ENCODE results near the gene MED22. TPM values are rescaled to one million over a fixed set of nuclear protein-coding genes. Genes with fewer than 3 reads are reported as not detected.

Gene MED22
- polyA plus RNA-seq, 1 donor (not counting 4 experiments of a cell fraction or from before 2014, with no cell fraction given), result 15.9 TPM

DNA sequence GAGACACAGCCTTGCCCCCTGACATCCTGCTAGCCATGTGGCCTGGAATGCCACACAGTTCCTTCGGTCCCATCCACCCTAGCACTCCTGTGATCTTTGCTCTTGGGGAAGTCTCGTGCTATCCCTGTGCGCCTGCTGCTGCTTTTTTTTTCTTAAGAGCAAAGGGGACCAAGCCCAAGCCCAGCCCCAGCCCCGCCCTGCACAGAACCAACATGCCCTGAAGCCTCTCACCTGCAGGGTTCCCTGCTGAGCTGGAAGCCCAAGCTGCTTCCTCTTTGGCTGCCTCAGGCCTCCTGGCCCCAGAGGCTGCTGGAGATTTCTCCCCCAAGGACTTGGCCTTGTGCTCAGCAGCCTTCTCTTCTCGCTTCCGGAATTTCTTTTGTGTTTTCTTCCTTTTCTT is 13.8 kb downstream of the MED22 start:
- Histone ChIP-seq H3K9me1 (ENCODE audit: control insufficient read depth, extremely low read depth, insufficient read depth, low read length) (no peaks in the 10 kb centered on the region), H3K27me3 (ENCODE audit: control insufficient read depth, extremely low read depth, insufficient read depth, low read length) (no peaks in the 10 kb centered on the region), H3K4me1 (ENCODE audit: control insufficient read depth, extremely low read depth, insufficient read depth, low read length) (peaks cover 18% of the 10 kb centered on the region), H3K27ac (ENCODE audit: control insufficient read depth, insufficient read depth, low read length) (peak overlapping the region; percentile 28), H3K9me3 (ENCODE audit: control insufficient read depth, low read depth, low read length) (no peaks in the 10 kb centered on the region), H3K9ac (ENCODE audit: control insufficient read depth, extremely low read depth, insufficient read depth, low read length) (no peak overlapping the region), H3K4me2 (ENCODE audit: control insufficient read depth, extremely low read depth, insufficient read depth, low read depth, low read length) (peak overlapping the region; percentile 96), H4K20me1 (ENCODE audit: control insufficient read depth, extremely low read depth, insufficient read depth, low read length) (no peaks in the 10 kb centered on the region), H3K36me3 (ENCODE audit: control insufficient read depth in 2 of 2, extremely low read depth in 1 of 2, insufficient read depth in 2 of 2, low read length in 2 of 2) (peaks cover 24 to 31% of the 10 kb centered on the region in 2 experiments), H3K4me3 (ENCODE audit: control insufficient read depth in 2 of 3, extremely low read depth in 1 of 3, insufficient read depth in 2 of 3, low read depth in 1 of 3, low read length in 3 of 3) (no peak overlapping the region), H3K79me2 (ENCODE audit: control insufficient read depth, insufficient read depth, low read length) (peaks cover 39% of the 10 kb centered on the region), H2AFZ (ENCODE audit: control insufficient read depth, low read length) (no peak overlapping the region)
- TF ChIP-seq, protein P1, sequence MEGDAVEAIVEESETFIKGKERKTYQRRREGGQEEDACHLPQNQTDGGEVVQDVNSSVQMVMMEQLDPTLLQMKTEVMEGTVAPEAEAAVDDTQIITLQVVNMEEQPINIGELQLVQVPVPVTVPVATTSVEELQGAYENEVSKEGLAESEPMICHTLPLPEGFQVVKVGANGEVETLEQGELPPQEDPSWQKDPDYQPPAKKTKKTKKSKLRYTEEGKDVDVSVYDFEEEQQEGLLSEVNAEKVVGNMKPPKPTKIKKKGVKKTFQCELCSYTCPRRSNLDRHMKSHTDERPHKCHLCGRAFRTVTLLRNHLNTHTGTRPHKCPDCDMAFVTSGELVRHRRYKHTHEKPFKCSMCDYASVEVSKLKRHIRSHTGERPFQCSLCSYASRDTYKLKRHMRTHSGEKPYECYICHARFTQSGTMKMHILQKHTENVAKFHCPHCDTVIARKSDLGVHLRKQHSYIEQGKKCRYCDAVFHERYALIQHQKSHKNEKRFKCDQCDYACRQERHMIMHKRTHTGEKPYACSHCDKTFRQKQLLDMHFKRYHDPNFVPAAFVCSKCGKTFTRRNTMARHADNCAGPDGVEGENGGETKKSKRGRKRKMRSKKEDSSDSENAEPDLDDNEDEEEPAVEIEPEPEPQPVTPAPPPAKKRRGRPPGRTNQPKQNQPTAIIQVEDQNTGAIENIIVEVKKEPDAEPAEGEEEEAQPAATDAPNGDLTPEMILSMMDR (optimal IDR thresholded peaks at IDR 0.05 in 1 of 3, IDR thresholded peaks at IDR 0.05 in 1 of 3, conservative IDR thresholded peaks at IDR 0.05 in 1 of 3; ENCODE audit: extremely low read depth in 1 of 3, insufficient read depth in 2 of 3, low read length in 3 of 3), result no peak
- TF ChIP-seq EZH2 (IDR thresholded peaks at IDR 0.05; ENCODE audit: low read length), result no peak
- FAIRE-seq (no peak), DNase-seq (ENCODE audit: low read depth, low spot score) (no peak)
- dilution Hi-C loops (cut with MboI; ENCODE audit: extremely low pct_ligation_motif_present, low sequenced_read_pairs), result no loop called here

GRCh38 chr9:133333566-133333965 is 14.4 kb downstream of the MED22 start:
- no peak overlapping the region for H3K4me2 ChIP-seq (ENCODE audit: control insufficient read depth, extremely low read depth, insufficient read depth, low read depth, low read length)
- no peaks in the 10 kb centered on the region for H3K9me3 ChIP-seq (ENCODE audit: control insufficient read depth, low read depth, low read length)
- peaks cover 18% of the 10 kb centered on the region for H3K4me1 ChIP-seq (ENCODE audit: control insufficient read depth, extremely low read depth, insufficient read depth, low read length)
- TF ChIP-seq, protein P1 (optimal IDR thresholded peaks at IDR 0.05 in 1 of 3, IDR thresholded peaks at IDR 0.05 in 1 of 3, conservative IDR thresholded peaks at IDR 0.05 in 1 of 3; ENCODE audit: extremely low read depth in 1 of 3, insufficient read depth in 2 of 3, low read length in 3 of 3), result peak in 2 of 3 experiments; percentile 10 to 24
- TF ChIP-seq EZH2 (IDR thresholded peaks at IDR 0.05; ENCODE audit: low read length), result no peak
- dilution Hi-C loops (cut with MboI; ENCODE audit: extremely low pct_ligation_motif_present, low sequenced_read_pairs), result no loop called here
- DNase-seq (ENCODE audit: low read depth, low spot score) (no peak), FAIRE-seq (no peak)
- H3K36me3 ChIP-seq (ENCODE audit: control insufficient read depth in 2 of 2, extremely low read depth in 1 of 2, insufficient read depth in 2 of 2, low read length in 2 of 2), result peaks cover 24 to 31% of the 10 kb centered on the region in 2 experiments
- no peak overlapping the region for H2AFZ ChIP-seq (ENCODE audit: control insufficient read depth, low read length)
- no peak overlapping the region for H3K27ac ChIP-seq (ENCODE audit: control insufficient read depth, insufficient read depth, low read length)
- no peak overlapping the region for H3K4me3 ChIP-seq (ENCODE audit: control insufficient read depth in 2 of 3, extremely low read depth in 1 of 3, insufficient read depth in 2 of 3, low read depth in 1 of 3, low read length in 3 of 3)
- H3K27me3 ChIP-seq (ENCODE audit: control insufficient read depth, extremely low read depth, insufficient read depth, low read length), result no peaks in the 10 kb centered on the region
- H3K9me1 ChIP-seq (ENCODE audit: control insufficient read depth, extremely low read depth, insufficient read depth, low read length), result no peaks in the 10 kb centered on the region
- peaks cover 39% of the 10 kb centered on the region for H3K79me2 ChIP-seq (ENCODE audit: control insufficient read depth, insufficient read depth, low read length)
- no peaks in the 10 kb centered on the region for H4K20me1 ChIP-seq (ENCODE audit: control insufficient read depth, extremely low read depth, insufficient read depth, low read length)
- H3K9ac ChIP-seq (ENCODE audit: control insufficient read depth, extremely low read depth, insufficient read depth, low read length), result no peak overlapping the region
